ENCODE data around the gene KCNN3. TPM values are rescaled to one million over a fixed set of nuclear protein-coding genes. Genes with fewer than 3 reads are reported as not detected.

The KCNN3 gene
- total RNA-seq, result under 0.01 TPM in 1 of 2 replicates, not detected in the other

DNA sequence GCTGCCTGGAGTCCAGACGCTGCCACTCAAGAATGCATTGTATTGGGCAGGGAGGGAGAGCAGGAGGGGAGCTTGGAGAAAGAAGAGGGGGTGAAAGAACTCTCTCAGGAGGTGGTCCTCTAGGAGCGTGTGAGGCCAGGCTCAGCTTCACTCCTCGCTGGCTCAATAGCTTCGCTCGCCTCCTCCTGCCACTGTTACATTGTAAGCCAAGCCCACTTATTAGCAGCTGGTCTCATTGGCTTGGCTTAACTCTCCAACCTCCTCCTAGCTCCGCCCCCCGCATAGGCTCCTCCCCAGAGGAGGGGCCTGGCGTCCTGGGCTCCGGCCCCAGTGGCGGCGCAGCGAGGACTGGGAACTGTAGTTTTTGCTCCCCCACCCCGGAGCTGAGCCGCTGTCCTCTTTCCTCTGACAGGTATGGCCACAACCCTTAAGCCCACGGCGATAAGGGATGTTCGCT lies at the start of gene KCNN3:
KCNN3 (minus strand) TSS at position 167 of the 457 bp plus-strand sequence. CDS start 317 bp downstream, outside the sequence.

Other genes starting within 250 kb of the KCNN3 start
- gene PMVK, start 66.4 kb upstream of the KCNN3 start, total RNA-seq, result 9.3 and 11.2 TPM in 2 replicates
- 115 and 123 TPM in 2 replicates for gene PBXIP1, start 85.8 kb upstream of the KCNN3 start, total RNA-seq
- 4.6 and 10.6 TPM in 2 replicates for gene PYGO2, start 91.5 kb upstream of the KCNN3 start, total RNA-seq
- gene SHC1, start 100.5 kb upstream of the KCNN3 start, total RNA-seq, result 79.3 and 143 TPM in 2 replicates
- 20.2 and 22.2 TPM in 2 replicates for gene CKS1B, start 104.4 kb upstream of the KCNN3 start, total RNA-seq
- gene FLAD1, start 113.1 kb upstream of the KCNN3 start, total RNA-seq, result 13.7 and 14.3 TPM in 2 replicates
- gene LENEP, start 123.3 kb upstream of the KCNN3 start, total RNA-seq, result 0.60 TPM in 1 of 2 replicates, not detected in the other
- 8.5 and 9.1 TPM in 2 replicates for gene ZBTB7B, start 132.5 kb upstream of the KCNN3 start, total RNA-seq
- 0.09 TPM in 1 of 2 replicates, not detected in the other for gene DCST2, start 163.5 kb upstream of the KCNN3 start, total RNA-seq
- not detected in 2 replicates for gene DCST1, start 163.5 kb upstream of the KCNN3 start, total RNA-seq
- 38.8 and 55.6 TPM in 2 replicates for gene ADAM15, start 181.0 kb upstream of the KCNN3 start, total RNA-seq
- gene EFNA4, start 193.5 kb upstream of the KCNN3 start, total RNA-seq, result 2.4 and 3.6 TPM in 2 replicates
- gene EFNA3, start 208.6 kb upstream of the KCNN3 start, total RNA-seq, result 0.79 and 1.1 TPM in 2 replicates

Measured in bronchial smooth muscle cell (primary cell).